WTC11 (cell line): ENCODE measurements around the gene SLC27A4. TPM values are rescaled to one million over a fixed set of nuclear protein-coding genes. Genes with fewer than 3 reads are reported as not detected.

ENCODE experiments used
- ATAC-seq: fragments of 200-7000 bp; cut with Tn5 transposase; 2 replicates; pipeline ENCODE4 v1.10.0; 2021; ENCODE audit warnings: mild to moderate bottlenecking, moderate library complexity
- CTCF ChIA-PET: fragments of 300-600 bp; sonication (Branson Sonifier 250); formaldehyde crosslinking; loops from one replicate; lab custom pipeline; 2021; ENCODE audit warnings: antibody characterized with exemption; lab: Charles Lee
- POLR2A ChIA-PET: fragments of 350-600 bp; sonication (Branson Sonifier 250); formaldehyde crosslinking; loops from one replicate; lab custom pipeline; 2021; ENCODE audit warnings: antibody characterized with exemption; lab: Charles Lee
- DNase-seq: peaks from one replicate; pipeline ENCODE4 v3.0.0; 2021; ENCODE audit warnings: low spot score
- H3K27ac Mint-ChIP-seq: 2 replicates; pipeline ENCODE4 v1.8.0; 2021; ENCODE audit warnings: mixed read lengths
- H3K27me3 Mint-ChIP-seq: 2 replicates; pipeline ENCODE4 v1.8.0; 2021; ENCODE audit warnings: low read depth, mild to moderate bottlenecking, moderate library complexity, mixed read lengths
- H3K36me3 Mint-ChIP-seq: 2 replicates; pipeline ENCODE4 v1.8.0; 2021; ENCODE audit warnings: mixed read lengths
- H3K4me1 Mint-ChIP-seq: 2 replicates; pipeline ENCODE4 v1.8.0; 2022; ENCODE audit warnings: mixed read lengths
- H3K4me3 Mint-ChIP-seq: 2 replicates; pipeline ENCODE4 v1.8.0; 2021; ENCODE audit warnings: mild to moderate bottlenecking, moderate library complexity, mixed read lengths
- H3K9me3 Mint-ChIP-seq: 2 replicates; pipeline ENCODE4 v1.8.0; 2021; ENCODE audit warnings: mixed read lengths
- AFF4 ChIP-seq: sonication (generic); formaldehyde crosslinking; IDR thresholded peaks from 2 replicates; pipeline ENCODE4 v1.8.1; 2023; ENCODE audit warnings: mild to moderate bottlenecking, missing genetic modification reagents, borderline replicate concordance
- CREM ChIP-seq: sonication (generic); formaldehyde crosslinking; IDR thresholded peaks from 2 replicates; pipeline ENCODE4 v1.8.1; 2022; ENCODE audit warnings: mild to moderate bottlenecking, missing genetic modification reagents, moderate library complexity
- ESRRA ChIP-seq: sonication (generic); formaldehyde crosslinking; IDR thresholded peaks from 2 replicates; pipeline ENCODE4 v1.8.1; 2022; ENCODE audit warnings: mild to moderate bottlenecking, missing genetic modification reagents, borderline replicate concordance
- FOXK1 ChIP-seq: sonication (generic); formaldehyde crosslinking; IDR thresholded peaks from 2 replicates; pipeline ENCODE4 v1.8.0; 2022; ENCODE audit warnings: mild to moderate bottlenecking, moderate library complexity, missing genetic modification reagents
- GABPB1 ChIP-seq: sonication (generic); formaldehyde crosslinking; IDR thresholded peaks from 2 replicates; pipeline ENCODE4 v1.8.1; 2023; ENCODE audit warnings: mild to moderate bottlenecking, missing genetic modification reagents
- GRHL2 ChIP-seq: fragments of 250-450 bp; sonication (Bioruptor Pico); IDR thresholded peaks from 2 replicates; pipeline ENCODE4 v1.8.0; 2022; ENCODE audit warnings: mild to moderate bottlenecking, moderate library complexity; ENCODE audit not compliant: insufficient replicate concordance, severe bottlenecking
- JAZF1 ChIP-seq: fragments of 250-450 bp; sonication (Bioruptor Pico); IDR thresholded peaks from 2 replicates; pipeline ENCODE4 v1.9.0; 2021; ENCODE audit warnings: moderate library complexity, mild to moderate bottlenecking, inconsistent platforms
- MLX ChIP-seq: sonication (generic); formaldehyde crosslinking; IDR thresholded peaks from 2 replicates; pipeline ENCODE4 v1.8.1; 2023; ENCODE audit warnings: mild to moderate bottlenecking, missing genetic modification reagents, moderate library complexity
- NR1H2 ChIP-seq: sonication (generic); formaldehyde crosslinking; IDR thresholded peaks from 2 replicates; pipeline ENCODE4 v1.9.0; 2021; ENCODE audit warnings: mild to moderate bottlenecking, moderate library complexity, missing genetic modification reagents
- RORB ChIP-seq: fragments of 250-450 bp; sonication (Bioruptor Pico); IDR thresholded peaks from 2 replicates; pipeline ENCODE4 v1.9.0; 2021; ENCODE audit warnings: mild to moderate bottlenecking
- SMAD3 ChIP-seq: sonication (generic); formaldehyde crosslinking; IDR thresholded peaks from 2 replicates; pipeline ENCODE4 v1.8.0; 2022; ENCODE audit warnings: missing genetic modification reagents, mild to moderate bottlenecking, borderline replicate concordance
- TEAD1 ChIP-seq: sonication (generic); formaldehyde crosslinking; IDR thresholded peaks from 2 replicates; pipeline ENCODE4 v1.8.0; 2022; ENCODE audit warnings: mild to moderate bottlenecking, missing genetic modification reagents
- TEAD4 ChIP-seq: sonication (generic); formaldehyde crosslinking; IDR thresholded peaks from 2 replicates; pipeline ENCODE4 v1.8.0; 2022; ENCODE audit warnings: mild to moderate bottlenecking, missing genetic modification reagents
- TP53 ChIP-seq: sonication (generic); formaldehyde crosslinking; IDR thresholded peaks from 2 replicates; pipeline ENCODE4 v1.8.1; 2023; ENCODE audit warnings: mild to moderate bottlenecking, missing genetic modification reagents
- ZNF219 ChIP-seq: sonication (generic); formaldehyde crosslinking; IDR thresholded peaks from 2 replicates; pipeline ENCODE4 v1.8.0; 2023; ENCODE audit warnings: missing genetic modification reagents, mild to moderate bottlenecking, borderline replicate concordance
- ZNF232 ChIP-seq: sonication (generic); formaldehyde crosslinking; IDR thresholded peaks from 2 replicates; pipeline ENCODE4 v1.8.0; 2022; ENCODE audit warnings: mild to moderate bottlenecking, missing genetic modification reagents
- ZNF317 ChIP-seq: sonication (generic); formaldehyde crosslinking; IDR thresholded peaks from 2 replicates; pipeline ENCODE4 v1.8.1; 2023; ENCODE audit warnings: low read depth, mild to moderate bottlenecking, moderate library complexity, missing genetic modification reagents, borderline replicate concordance
- ZNF671 ChIP-seq: fragments of 250-450 bp; sonication (Bioruptor Pico); IDR thresholded peaks from 2 replicates; pipeline ENCODE4 v1.8.0; 2021; ENCODE audit warnings: mild to moderate bottlenecking
- total RNA-seq: library from RNA; stranded (reverse); gene quantifications from 3 replicates; pipeline ENCODE4 v1.2.3, GENCODE V29; 2021
- TF ChIP-seq, protein P1 (sequence below): sonication (generic); formaldehyde crosslinking; IDR thresholded peaks from 2 replicates; pipeline ENCODE4 v1.8.0; 2023; ENCODE audit warnings: mild to moderate bottlenecking, missing genetic modification reagents
- TF ChIP-seq, protein P2 (sequence below): sonication (generic); formaldehyde crosslinking; IDR thresholded peaks from 2 replicates; pipeline ENCODE4 v1.8.1; 2023; ENCODE audit warnings: mild to moderate bottlenecking, missing genetic modification reagents, moderate library complexity
- TF ChIP-seq, protein P3 (sequence below): sonication (generic); formaldehyde crosslinking; IDR thresholded peaks from 2 replicates; pipeline ENCODE4 v1.8.1; 2022; ENCODE audit warnings: low read depth, mild to moderate bottlenecking, moderate library complexity, missing genetic modification reagents, borderline replicate concordance
- TF ChIP-seq, protein P4 (sequence below): sonication (generic); formaldehyde crosslinking; IDR thresholded peaks from 2 replicates; pipeline ENCODE4 v1.8.1; 2023; ENCODE audit warnings: mild to moderate bottlenecking, missing genetic modification reagents

Gene SLC27A4
- total RNA-seq, 1 experiment from 2014 or later = 23.8 TPM

GRCh38 chr9:128361986-128362646, 21.8 kb downstream of the SLC27A4 start (continued):
- TF ChIP-seq, protein P1, sequence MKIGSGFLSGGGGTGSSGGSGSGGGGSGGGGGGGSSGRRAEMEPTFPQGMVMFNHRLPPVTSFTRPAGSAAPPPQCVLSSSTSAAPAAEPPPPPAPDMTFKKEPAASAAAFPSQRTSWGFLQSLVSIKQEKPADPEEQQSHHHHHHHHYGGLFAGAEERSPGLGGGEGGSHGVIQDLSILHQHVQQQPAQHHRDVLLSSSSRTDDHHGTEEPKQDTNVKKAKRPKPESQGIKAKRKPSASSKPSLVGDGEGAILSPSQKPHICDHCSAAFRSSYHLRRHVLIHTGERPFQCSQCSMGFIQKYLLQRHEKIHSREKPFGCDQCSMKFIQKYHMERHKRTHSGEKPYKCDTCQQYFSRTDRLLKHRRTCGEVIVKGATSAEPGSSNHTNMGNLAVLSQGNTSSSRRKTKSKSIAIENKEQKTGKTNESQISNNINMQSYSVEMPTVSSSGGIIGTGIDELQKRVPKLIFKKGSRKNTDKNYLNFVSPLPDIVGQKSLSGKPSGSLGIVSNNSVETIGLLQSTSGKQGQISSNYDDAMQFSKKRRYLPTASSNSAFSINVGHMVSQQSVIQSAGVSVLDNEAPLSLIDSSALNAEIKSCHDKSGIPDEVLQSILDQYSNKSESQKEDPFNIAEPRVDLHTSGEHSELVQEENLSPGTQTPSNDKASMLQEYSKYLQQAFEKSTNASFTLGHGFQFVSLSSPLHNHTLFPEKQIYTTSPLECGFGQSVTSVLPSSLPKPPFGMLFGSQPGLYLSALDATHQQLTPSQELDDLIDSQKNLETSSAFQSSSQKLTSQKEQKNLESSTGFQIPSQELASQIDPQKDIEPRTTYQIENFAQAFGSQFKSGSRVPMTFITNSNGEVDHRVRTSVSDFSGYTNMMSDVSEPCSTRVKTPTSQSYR = no peak
- no peak for TF ChIP-seq ZNF219
- no peak for TF ChIP-seq GRHL2

DNA sequence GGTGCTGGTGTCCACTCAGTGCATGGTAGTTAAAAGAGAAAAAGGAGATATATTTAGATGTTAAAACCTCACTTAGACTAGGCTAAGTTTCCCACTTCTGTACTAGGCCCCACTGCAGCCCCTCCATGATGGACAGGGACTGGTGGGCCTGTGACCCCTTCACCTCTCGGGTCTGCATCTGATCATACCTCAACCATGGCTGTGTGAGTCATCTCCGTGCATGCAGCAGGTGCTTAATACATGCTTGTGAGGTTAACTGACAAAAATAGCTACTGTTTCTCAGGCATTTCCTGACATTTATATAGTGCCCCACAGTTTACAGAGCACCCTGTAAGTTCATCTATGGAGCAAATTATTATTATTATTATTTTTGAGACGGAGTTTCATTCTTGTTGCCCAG, 22.4 kb downstream of the SLC27A4 start:
- peaks cover 40% of the 10 kb centered on the region for H3K4me1 Mint-ChIP-seq
- H3K9me3 Mint-ChIP-seq = no peaks in the 10 kb centered on the region
- no peak overlapping the region for H3K27ac Mint-ChIP-seq
- peaks cover 63% of the 10 kb centered on the region for H3K27me3 Mint-ChIP-seq
- DNase-seq = no peak
- no peak overlapping the region for H3K4me3 Mint-ChIP-seq
- no peak for ATAC-seq
- H3K36me3 Mint-ChIP-seq = no peaks in the 10 kb centered on the region
- POLR2A ChIA-PET = interaction anchor here (1.1 to 1.3 kb wide), 3 partner anchors 8 to 48 kb away, joined by 4 to 7 read pairs (median 5); partner anchors contain the start of gene URM1
- CTCF ChIA-PET = interaction anchor here (0.9 to 10.8 kb wide), 25 partner anchors 8 to 234 kb away, joined by 3 to 248 read pairs (median 6); partner anchors contain the start of genes CERCAM, GOLGA2, SPTAN1 and SWI5
- TF ChIP-seq SMAD3 (CRISPR knock-in tag) (no peak), CREM (CRISPR knock-in tag) (no peak), JAZF1 (CRISPR knock-in tag) (no peak), TEAD4 (CRISPR knock-in tag) (no peak), NR1H2 (CRISPR knock-in tag) (no peak), ZNF232 (CRISPR knock-in tag) (no peak), MLX (CRISPR knock-in tag) (no peak), TEAD1 (no peak), ZNF317 (CRISPR knock-in tag) (no peak), ZNF671 (CRISPR knock-in tag) (no peak)
- TF ChIP-seq, protein P2, sequence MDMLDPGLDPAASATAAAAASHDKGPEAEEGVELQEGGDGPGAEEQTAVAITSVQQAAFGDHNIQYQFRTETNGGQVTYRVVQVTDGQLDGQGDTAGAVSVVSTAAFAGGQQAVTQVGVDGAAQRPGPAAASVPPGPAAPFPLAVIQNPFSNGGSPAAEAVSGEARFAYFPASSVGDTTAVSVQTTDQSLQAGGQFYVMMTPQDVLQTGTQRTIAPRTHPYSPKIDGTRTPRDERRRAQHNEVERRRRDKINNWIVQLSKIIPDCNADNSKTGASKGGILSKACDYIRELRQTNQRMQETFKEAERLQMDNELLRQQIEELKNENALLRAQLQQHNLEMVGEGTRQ (CRISPR knock-in tag) = no peak

DNA sequence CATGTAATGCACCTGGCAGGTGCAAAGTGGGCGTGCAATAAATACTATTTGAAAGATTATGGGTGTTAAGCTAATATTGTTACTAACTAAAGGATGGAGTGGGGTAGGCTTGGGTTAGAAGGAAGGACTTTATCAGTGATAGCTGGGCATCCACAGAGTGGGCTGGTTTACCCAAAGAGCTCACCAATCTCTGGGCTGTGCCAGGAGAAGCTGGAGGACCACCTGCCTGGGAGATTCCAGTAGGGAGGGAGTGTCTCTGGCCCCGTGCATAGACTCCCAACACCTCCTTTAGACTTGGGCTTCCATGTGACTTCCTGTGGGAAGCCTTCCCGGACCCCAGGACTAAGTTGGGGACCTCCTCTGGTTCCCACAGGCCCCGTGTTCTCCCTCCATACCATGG, 25.2 kb downstream of the SLC27A4 start:
- peak overlapping the region; percentile 92 for H3K27ac Mint-ChIP-seq
- H3K4me1 Mint-ChIP-seq = peaks cover 46% of the 10 kb centered on the region
- peak overlapping the region; percentile 59 for H3K4me3 Mint-ChIP-seq
- ATAC-seq (no peak), DNase-seq (no peak)
- H3K9me3 Mint-ChIP-seq = no peaks in the 10 kb centered on the region
- no peaks in the 10 kb centered on the region for H3K36me3 Mint-ChIP-seq
- ChIA-PET CTCF (interaction anchor here (1.2 to 10.8 kb wide), 9 partner anchors 17 to 115 kb away, joined by 3 to 248 read pairs (median 20); partner anchors contain the start of gene CERCAM), POLR2A (interaction anchor here (1.1 to 3.1 kb wide), 2 partner anchors 18 to 44 kb away, joined by 3 to 23 read pairs; no protein-coding TSS in a partner anchor)
- peaks cover 81% of the 10 kb centered on the region for H3K27me3 Mint-ChIP-seq
- TF ChIP-seq TP53 = no peak
- no peak for TF ChIP-seq GABPB1 (CRISPR knock-in tag)
- no peak for TF ChIP-seq AFF4
- TF ChIP-seq FOXK1 = no peak
- TF ChIP-seq, protein P3, sequence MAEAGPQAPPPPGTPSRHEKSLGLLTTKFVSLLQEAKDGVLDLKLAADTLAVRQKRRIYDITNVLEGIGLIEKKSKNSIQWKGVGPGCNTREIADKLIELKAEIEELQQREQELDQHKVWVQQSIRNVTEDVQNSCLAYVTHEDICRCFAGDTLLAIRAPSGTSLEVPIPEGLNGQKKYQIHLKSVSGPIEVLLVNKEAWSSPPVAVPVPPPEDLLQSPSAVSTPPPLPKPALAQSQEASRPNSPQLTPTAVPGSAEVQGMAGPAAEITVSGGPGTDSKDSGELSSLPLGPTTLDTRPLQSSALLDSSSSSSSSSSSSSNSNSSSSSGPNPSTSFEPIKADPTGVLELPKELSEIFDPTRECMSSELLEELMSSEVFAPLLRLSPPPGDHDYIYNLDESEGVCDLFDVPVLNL (CRISPR knock-in tag) = no peak
- TF ChIP-seq RORB (CRISPR knock-in tag) = no peak
- TF ChIP-seq, protein P4, sequence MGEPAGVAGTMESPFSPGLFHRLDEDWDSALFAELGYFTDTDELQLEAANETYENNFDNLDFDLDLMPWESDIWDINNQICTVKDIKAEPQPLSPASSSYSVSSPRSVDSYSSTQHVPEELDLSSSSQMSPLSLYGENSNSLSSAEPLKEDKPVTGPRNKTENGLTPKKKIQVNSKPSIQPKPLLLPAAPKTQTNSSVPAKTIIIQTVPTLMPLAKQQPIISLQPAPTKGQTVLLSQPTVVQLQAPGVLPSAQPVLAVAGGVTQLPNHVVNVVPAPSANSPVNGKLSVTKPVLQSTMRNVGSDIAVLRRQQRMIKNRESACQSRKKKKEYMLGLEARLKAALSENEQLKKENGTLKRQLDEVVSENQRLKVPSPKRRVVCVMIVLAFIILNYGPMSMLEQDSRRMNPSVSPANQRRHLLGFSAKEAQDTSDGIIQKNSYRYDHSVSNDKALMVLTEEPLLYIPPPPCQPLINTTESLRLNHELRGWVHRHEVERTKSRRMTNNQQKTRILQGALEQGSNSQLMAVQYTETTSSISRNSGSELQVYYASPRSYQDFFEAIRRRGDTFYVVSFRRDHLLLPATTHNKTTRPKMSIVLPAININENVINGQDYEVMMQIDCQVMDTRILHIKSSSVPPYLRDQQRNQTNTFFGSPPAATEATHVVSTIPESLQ (CRISPR knock-in tag) = no peak
- TF ChIP-seq TEAD4 (CRISPR knock-in tag) = no peak
- TF ChIP-seq ESRRA = no peak
